Astrocyte of the hippocampus (primary cell): ENCODE measurements around the gene LRBA.

ENCODE experiments used
- DNase-seq: peaks from one replicate; pipeline ENCODE4 v3.0.0; 2011; ENCODE audit warnings: low read depth, low spot score

Gene LRBA

GRCh38 chr4:150805183-150806025 lies 209.7 kb downstream of the LRBA start:
- DNase-seq = no peak

- DNase-seq = no peak
Measured at GRCh38 chr4:150801833-150802232, 213.3 kb downstream of the LRBA start.

- DNase-seq = no peak
Measured at GRCh38 chr4:150799207-150799606, 215.9 kb downstream of the LRBA start.

- DNase-seq = peak; percentile 22
Measured at GRCh38 chr4:150794706-150795105, 220.4 kb downstream of the LRBA start.

- DNase-seq = no peak
Measured at GRCh38 chr4:150789864-150790263, 225.2 kb downstream of the LRBA start.

- no peak for DNase-seq
Measured at GRCh38 chr4:150784939-150785338, 230.1 kb downstream of the LRBA start.

DNA sequence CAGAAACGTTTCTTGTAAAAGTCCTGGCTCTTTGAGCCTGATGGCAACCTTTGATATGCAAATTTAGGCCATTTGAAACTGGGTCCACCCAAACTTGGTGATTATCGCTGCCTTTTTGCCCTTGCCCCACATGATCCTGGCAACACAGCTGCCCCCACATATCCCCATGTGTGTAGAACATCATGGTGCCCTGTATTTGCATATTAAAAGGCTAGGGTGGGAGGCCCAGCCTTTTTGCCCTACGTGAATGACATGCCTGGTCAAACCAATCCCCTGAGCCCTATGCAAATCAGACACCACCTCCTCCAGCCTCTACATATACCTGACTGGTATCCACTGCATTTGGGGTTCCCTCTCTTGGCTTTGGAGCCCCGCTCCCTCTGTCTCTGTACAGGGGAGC lies 230.8 kb downstream of the LRBA start:
- no peak for DNase-seq

DNA sequence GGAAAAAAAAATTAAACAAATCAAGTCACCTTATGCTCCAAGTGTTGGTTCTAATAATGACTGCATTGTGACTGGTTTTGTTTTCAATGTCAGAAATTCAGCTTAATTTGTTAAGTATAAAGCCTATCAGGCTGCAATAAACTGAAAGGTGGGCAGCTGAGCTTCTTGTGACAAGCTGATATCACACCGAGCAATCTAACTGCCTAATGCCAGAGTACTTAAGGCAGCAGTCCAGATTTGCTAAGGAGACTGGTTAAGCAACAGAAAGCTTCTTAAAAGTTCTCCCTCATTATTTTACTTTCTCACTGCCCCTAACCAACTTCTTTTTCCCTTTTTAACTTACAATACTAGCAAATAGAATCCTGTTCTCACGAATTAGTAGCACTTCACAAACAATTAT lies 232.2 kb downstream of the LRBA start:
- DNase-seq = peak; percentile 47

DNA sequence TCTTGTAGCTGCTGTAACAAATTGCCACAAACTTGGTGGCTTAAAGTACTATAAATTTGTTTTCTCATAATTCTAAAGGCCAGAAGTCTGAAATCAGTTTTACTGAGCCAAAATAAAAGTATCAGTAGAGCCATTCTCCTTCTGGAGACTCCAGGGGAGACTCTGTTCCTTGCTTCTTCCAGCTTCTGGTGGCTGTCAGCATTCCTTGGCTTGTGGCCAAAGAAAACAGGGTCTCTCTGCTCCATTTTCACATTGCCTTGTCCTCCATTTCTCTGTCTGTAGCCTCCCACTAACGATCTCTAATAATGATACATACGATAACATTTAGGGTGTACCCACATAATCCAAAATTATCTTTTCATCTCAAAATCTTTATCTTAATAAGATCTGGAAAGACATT lies 232.8 kb downstream of the LRBA start:
- peak; percentile 85 for DNase-seq

DNA sequence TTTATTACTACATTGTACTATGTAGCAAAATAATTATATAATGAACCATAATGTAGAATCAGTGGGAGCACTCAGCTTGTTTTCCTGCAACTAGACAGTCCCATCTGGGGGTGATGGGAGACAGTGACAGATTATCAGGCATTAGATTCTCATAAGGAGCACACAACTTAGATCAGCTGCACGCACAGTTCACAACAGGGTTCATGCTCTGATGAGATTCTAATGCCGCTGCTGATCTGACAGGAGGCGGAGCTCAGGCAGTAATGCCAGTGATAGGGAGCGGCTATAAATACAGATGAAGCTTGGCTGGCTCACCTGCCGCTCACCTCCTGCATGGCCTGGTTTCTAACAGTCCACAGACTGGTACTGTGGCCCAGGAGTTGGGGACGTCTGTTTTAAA lies 233.9 kb downstream of the LRBA start:
- DNase-seq = no peak

DNA sequence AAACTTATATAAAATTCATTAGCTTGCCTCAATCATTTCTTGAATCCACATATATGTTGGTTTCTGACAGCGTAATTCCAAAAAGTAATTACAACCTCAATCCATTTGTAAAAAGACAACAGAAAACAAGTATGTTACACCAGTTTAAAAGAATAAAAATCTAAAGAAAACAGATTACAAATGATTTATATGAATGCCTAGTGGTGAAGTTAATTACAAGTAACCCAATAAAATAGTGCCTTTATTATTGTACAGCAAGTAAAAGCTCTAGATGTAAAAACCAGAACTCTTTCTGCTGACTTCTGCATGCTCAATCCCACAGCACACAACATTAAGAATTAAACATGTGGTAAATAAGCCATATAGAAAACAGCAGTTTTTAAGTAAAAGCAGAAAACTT lies 235.4 kb downstream of the LRBA start:
- DNase-seq = no peak

DNA sequence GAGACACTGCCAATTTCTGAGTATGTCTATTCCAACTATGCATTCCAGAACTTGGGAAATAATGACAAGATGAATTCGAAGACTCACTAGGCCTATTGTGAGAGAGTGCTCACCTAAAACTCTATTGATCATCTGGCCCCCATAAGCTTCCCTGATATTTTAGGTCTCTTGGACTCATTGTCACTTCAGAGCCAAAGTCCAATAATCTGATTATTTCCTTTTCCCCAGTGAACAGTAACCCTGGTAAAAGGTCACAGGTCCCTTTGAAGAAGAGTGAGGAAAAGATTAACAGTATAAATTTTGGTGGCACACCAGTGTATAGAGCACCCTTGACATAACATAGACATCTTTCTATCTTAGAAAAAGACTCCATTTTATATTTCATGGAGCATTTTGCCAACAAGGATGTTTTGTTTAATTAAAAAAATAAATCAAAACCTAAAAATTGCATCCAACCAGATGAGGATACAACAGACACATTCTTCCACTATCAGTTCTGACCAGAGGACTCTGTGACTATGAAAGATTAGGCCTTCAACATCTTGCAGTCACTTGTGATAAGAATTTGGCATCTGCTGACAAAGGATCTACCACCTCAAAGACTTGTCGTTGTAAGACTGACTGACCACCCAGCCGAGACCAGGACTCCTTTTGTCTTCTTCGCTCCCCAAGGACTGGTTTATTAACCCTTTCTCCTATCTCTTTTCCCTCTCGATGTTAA lies 241.2 kb downstream of the LRBA start:
- no peak for DNase-seq

GRCh38 chr4:150773032-150773431 lies 242.1 kb downstream of the LRBA start:
- DNase-seq = no peak

- DNase-seq = no peak
Measured at GRCh38 chr4:150771382-150771781, 243.7 kb downstream of the LRBA start.

- DNase-seq = peak; percentile 4
Measured at GRCh38 chr4:150769845-150770244, 245.2 kb downstream of the LRBA start.

GRCh38 chr4:150769248-150769647 lies 245.8 kb downstream of the LRBA start:
- DNase-seq = peak; percentile 58

- no peak for DNase-seq
Measured at GRCh38 chr4:150768497-150768896, 246.6 kb downstream of the LRBA start.

GRCh38 chr4:150765216-150765615 lies 249.9 kb downstream of the LRBA start:
- no peak for DNase-seq

DNA sequence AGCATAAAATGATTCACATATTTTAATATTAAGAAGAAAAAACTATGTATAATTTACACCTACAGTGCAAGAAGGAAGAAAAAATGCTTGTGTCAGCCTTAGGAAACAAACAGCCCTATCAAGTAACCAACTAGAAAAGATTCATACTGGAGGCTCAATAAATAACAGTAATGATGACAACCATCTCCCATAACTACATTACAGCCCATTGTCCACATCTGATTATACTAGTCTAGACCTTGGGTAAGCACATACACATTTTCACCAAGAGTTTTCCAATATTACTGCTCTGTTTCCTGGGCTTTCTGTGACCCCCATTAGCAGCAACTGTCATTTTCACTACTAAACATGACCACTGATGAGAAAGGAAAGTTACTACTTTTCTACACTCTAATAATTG lies 263.4 kb downstream of the LRBA start:
- no peak for DNase-seq

GRCh38 chr4:150750824-150751223 lies 264.3 kb downstream of the LRBA start:
- DNase-seq = no peak

- DNase-seq = peak; percentile 55
Measured at GRCh38 chr4:150746156-150746555, 268.9 kb downstream of the LRBA start.

DNA sequence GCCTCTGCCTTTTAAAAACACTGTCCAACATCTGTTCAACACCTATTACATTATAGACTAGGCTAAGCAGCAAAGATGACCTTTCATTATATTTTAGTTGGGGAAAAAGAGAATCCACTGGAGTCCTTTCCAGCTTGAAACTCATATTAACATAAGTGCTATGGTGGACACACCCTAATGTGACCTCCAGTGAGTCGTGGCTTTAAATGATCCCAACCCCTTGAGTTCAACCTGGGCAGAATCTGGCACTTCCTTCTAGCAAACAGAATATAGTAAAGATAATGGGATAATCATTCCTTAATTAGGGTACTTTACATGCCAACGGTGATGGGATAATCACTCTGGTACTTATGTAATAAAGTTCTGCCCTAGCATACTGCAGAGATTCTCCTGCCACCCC lies 270.5 kb downstream of the LRBA start:
- DNase-seq = no peak
